MM.1S (cell line): ENCODE results near the gene PRR23B.
A peak's percentile ranks its signal among the peaks of the same experiment; 100 is the strongest.
"Not testable (repeated sequence)": the region's sequence is repeated elsewhere in the genome, so short reads cannot be mapped to it uniquely, and the experiment has no call there.

Experiments used
- DNase-seq: peaks from one replicate; pipeline ENCODE4 v3.0.0-alpha.2; 2015
- H2AFZ ChIP-seq: fragments of 300-600 bp; sonication (generic); 2 replicates; pipeline ENCODE4 v1.6.0; 2016; ENCODE audit warnings: antibody characterized with exemption, low read length
- H3F3A ChIP-seq: fragments of 300-600 bp; sonication (generic); 2 replicates; pipeline ENCODE4 v1.6.1; 2016; ENCODE audit warnings: mild to moderate bottlenecking, antibody characterized with exemption, low read length, moderate library complexity, mixed read lengths; ENCODE audit not compliant: insufficient read depth
- H3K27ac ChIP-seq: fragments of 300-600 bp; sonication (generic); 2 replicates; pipeline ENCODE4 v1.5.1; 2016; ENCODE audit warnings: mild to moderate bottlenecking, low read length
- H3K27me3 ChIP-seq: fragments of 300-600 bp; sonication (generic); replicated peaks from 2 replicates; pipeline ENCODE4 v1.6.0; 2016; ENCODE audit warnings: low read length; ENCODE audit not compliant: insufficient read depth
- H3K36me3 ChIP-seq: fragments of 300-600 bp; sonication (generic); replicated peaks from 2 replicates; pipeline ENCODE4 v1.6.1; 2016; ENCODE audit warnings: mild to moderate bottlenecking, low read length, mixed read lengths; ENCODE audit not compliant: insufficient read depth
- H3K4me1 ChIP-seq: fragments of 300-600 bp; sonication (generic); 2 replicates; pipeline ENCODE4 v1.6.1; 2016; ENCODE audit warnings: low read length, mixed read lengths
- H3K4me2 ChIP-seq: fragments of 300-600 bp; sonication (generic); 2 replicates; pipeline ENCODE4 v1.6.0; 2016; ENCODE audit warnings: low read depth, low read length
- H3K4me3 ChIP-seq: fragments of 300-600 bp; sonication (generic); 2 replicates; pipeline ENCODE4 v1.5.1; 2016; ENCODE audit warnings: low read length, mixed read lengths
- H3K79me2 ChIP-seq: fragments of 300-600 bp; sonication (generic); 2 replicates; pipeline ENCODE4 v1.6.1; 2016; ENCODE audit warnings: mixed run types, low read length, mixed read lengths
- H3K9ac ChIP-seq: fragments of 300-600 bp; sonication (generic); 2 replicates; pipeline ENCODE4 v1.6.1; 2016; ENCODE audit warnings: low read length, mixed read lengths
- H3K9me2 ChIP-seq: fragments of 300-600 bp; sonication (generic); replicated peaks from 2 replicates; pipeline ENCODE4 v1.6.1; 2016; ENCODE audit warnings: mild to moderate bottlenecking, low read length, mixed read lengths; ENCODE audit not compliant: insufficient read depth
- H3K9me3 ChIP-seq: fragments of 300-600 bp; sonication (generic); replicated peaks from 2 replicates; pipeline ENCODE4 v1.6.1; 2016; ENCODE audit warnings: mild to moderate bottlenecking, low read length, mixed read lengths; ENCODE audit not compliant: insufficient read depth
- H4K20me1 ChIP-seq: fragments of 300-600 bp; sonication (generic); 2 replicates; pipeline ENCODE4 v1.6.1; 2016; ENCODE audit warnings: mild to moderate bottlenecking, low read length, moderate library complexity, mixed read lengths; ENCODE audit not compliant: insufficient read depth
- EZH2 ChIP-seq: fragments of 300-600 bp; sonication (generic); optimal IDR thresholded peaks from 2 replicates; pipeline ENCODE3; 2017; ENCODE audit warnings: low read depth, mild to moderate bottlenecking, antibody characterized with exemption, low read length, mixed read lengths
- EZH2phosphoT487 ChIP-seq: fragments of 300-600 bp; sonication (generic); IDR thresholded peaks from 2 replicates; pipeline ENCODE4 v1.6.1; 2018; ENCODE audit warnings: antibody characterized with exemption, low read length
- TF ChIP-seq, protein P1 (sequence below): fragments of 300-600 bp; sonication (generic); IDR thresholded peaks from 2 replicates; pipeline ENCODE4 v1.5.1; 2016; ENCODE audit warnings: antibody characterized with exemption, low read length, mixed read lengths

Gene PRR23B

DNA sequence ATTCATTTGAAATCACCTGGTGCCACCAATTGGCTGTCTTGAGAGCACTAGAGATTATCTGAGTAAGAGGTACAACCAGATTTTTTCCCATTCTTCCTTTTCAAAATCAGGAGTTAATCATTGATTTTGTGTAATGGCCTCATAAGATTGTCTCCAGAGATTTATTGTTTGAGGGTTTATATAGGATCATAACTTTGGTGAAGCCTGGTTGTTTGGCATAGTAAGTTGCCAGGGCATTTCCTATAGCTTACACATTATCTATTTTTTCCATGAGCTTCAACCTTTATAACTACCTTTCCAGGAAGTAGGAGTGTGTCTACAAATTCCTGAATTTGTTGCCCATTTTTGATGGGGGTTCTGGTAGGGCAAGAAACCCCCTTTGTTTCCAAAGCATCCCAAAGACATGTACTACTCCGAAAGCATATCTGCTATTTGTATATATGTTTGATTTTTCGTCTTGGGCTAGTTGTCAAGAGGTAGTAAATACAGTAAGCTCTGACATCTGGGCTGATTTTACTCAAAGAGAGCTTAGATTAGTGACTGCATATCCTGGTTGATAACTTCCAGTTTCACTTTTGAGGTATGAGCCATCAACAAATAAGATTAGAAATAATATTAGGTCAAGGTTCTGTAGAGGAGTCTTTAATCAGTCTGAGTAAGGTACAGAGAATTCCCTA is 11.7 kb upstream of the PRR23B start:
- Histone ChIP-seq H3K9me2 (no peaks in the 10 kb centered on the region), H3K36me3 (no peaks in the 10 kb centered on the region), H3K4me2 (peak overlapping the region; percentile 24; the same call in 1 of the 2 replicates), H3K27me3 (no peaks in the 10 kb centered on the region), H4K20me1 (no peaks in the 10 kb centered on the region), H3K9ac (no peak overlapping the region), H3K27ac (no peak overlapping the region), H3F3A (no peaks in the 10 kb centered on the region), H3K4me1 (no peaks in the 10 kb centered on the region), H2AFZ (0 out of 2 replicates have a peak overlapping the region, but pooled peaks have one; percentile 26), H3K4me3 (no peak overlapping the region), H3K79me2 (no peaks in the 10 kb centered on the region), H3K9me3 (no peaks in the 10 kb centered on the region)
- peak; percentile 39 for DNase-seq
- no peak for TF ChIP-seq EZH2
- no peak for TF ChIP-seq EZH2phosphoT487
- TF ChIP-seq, protein P1, sequence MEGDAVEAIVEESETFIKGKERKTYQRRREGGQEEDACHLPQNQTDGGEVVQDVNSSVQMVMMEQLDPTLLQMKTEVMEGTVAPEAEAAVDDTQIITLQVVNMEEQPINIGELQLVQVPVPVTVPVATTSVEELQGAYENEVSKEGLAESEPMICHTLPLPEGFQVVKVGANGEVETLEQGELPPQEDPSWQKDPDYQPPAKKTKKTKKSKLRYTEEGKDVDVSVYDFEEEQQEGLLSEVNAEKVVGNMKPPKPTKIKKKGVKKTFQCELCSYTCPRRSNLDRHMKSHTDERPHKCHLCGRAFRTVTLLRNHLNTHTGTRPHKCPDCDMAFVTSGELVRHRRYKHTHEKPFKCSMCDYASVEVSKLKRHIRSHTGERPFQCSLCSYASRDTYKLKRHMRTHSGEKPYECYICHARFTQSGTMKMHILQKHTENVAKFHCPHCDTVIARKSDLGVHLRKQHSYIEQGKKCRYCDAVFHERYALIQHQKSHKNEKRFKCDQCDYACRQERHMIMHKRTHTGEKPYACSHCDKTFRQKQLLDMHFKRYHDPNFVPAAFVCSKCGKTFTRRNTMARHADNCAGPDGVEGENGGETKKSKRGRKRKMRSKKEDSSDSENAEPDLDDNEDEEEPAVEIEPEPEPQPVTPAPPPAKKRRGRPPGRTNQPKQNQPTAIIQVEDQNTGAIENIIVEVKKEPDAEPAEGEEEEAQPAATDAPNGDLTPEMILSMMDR: no peak

DNA sequence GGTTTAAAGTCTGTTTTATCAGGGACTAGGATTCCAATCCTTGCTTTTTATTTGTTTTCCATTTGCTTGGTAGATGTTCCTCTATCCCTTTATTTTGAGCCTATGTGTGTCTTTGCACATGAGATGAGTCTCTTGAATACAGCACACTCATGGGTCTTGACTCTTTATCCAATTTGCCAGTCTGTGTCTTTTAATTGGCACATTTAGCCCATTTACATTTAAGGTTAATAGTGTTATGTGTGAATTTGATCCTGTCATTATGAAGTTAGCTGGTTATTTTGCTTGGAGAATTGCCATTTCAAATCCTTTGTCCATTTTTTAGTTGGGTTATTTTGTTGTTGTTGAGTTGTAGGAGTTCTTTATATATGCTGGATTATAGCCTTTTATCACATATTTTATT is 9.8 kb upstream of the PRR23B start:
- H3K4me1 ChIP-seq, H3K36me3 ChIP-seq, H3K9ac ChIP-seq, H3K27me3 ChIP-seq, H2AFZ ChIP-seq, H3K9me2 ChIP-seq, H3K4me2 ChIP-seq, H3K27ac ChIP-seq, H3K4me3 ChIP-seq, H3F3A ChIP-seq, H4K20me1 ChIP-seq, H3K79me2 ChIP-seq, H3K9me3 ChIP-seq, DNase-seq: not testable (repeated sequence)

DNA sequence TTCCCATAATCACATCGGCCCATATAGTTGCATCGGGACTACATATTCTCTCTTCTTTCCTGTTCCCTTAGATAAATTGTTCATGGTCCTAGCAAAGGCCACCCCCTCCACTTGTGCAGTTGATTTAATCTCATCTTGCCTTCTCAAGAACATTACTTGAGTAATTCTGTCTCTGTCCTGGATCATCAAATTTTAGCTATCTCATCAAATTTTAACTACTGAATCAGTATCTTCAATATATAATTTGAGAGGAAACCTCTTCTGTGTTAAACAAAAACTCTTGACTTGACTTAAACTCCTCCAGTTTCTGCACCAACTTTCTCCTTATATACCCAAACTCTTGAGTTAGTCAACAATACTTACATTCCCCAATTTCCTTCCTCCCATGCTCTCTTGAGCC is 4.2 kb upstream of the PRR23B start:
- Histone ChIP-seq H3K4me1 (no peaks in the 10 kb centered on the region), H3K36me3 (no peaks in the 10 kb centered on the region), H3K4me2 (no peak overlapping the region), H3K27me3 (no peaks in the 10 kb centered on the region), H3K79me2 (no peaks in the 10 kb centered on the region), H3K9me2 (no peaks in the 10 kb centered on the region), H2AFZ (no peak overlapping the region), H3K9me3 (no peaks in the 10 kb centered on the region), H3F3A (no peaks in the 10 kb centered on the region), H3K4me3 (no peak overlapping the region), H3K27ac (no peak overlapping the region), H3K9ac (no peak overlapping the region), H4K20me1 (no peaks in the 10 kb centered on the region)
- DNase-seq: no peak
- TF ChIP-seq EZH2phosphoT487 (no peak), EZH2 (no peak)
- TF ChIP-seq, protein P1: no peak
